Suppressor macrophage treated with lipopolysaccharide for 4 hours (primary cell): ENCODE data around the gene BMAL1.

Experiments used
- DNase-seq: peaks from one replicate; pipeline ENCODE4 v3.0.0-alpha.2; 2020

Gene BMAL1

DNA sequence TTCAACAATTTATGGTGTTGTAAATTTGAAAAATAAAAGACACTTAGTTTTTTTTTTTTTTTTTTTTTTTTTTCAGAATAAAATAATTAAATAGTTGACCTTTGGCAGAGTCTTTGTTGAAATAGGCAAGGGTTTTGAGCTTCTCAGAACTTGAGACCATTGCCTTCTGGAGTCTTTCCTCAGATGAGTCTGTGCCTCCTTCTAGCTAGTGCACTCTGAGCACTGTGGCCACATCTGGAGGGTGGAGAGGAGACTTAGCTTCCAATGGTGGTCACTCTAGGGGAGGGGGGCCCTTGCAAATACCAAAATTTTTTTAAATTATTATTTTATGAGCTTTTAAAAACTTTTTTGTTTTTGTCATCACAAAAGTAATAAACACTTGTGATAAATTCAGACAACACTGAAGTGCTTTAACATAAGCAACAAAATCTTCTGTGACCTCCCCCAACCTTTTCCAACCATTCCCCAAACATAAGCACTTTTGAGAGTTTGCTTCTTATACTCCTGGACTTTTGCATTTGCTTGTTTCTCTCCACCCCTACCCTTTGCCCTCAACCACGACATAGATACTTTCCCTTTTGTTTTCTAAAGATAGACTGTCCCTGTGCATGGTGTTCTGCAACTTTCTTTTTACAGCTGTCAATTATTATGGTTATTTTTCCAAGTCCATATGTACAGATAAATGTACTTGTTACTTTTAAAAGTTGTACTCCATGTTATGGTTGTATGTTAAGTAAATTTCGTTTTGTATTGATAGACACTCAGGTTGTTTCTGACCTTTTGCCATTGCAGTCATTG is 41.1 kb downstream of the BMAL1 start:
- peak; percentile 39 for DNase-seq

DNA sequence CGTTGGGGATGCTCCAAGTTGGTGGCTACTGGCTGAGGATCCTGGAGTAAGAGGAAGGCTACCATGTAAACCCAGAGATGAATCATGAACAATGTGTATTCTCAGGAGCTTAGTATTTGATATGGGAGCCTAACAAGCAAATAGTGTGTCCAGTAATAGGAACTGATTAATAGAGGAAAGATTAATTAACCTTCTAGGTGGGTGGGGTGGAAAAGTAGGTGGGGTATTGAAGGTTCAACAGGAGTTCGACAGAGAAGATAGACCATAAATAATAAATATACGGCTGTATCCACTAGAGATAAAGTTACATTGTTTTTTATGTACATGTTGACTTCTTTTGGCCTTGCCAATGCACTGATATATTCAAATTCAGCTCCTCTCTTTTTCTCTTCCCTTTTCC is 43.1 kb downstream of the BMAL1 start:
- DNase-seq: no peak

DNA sequence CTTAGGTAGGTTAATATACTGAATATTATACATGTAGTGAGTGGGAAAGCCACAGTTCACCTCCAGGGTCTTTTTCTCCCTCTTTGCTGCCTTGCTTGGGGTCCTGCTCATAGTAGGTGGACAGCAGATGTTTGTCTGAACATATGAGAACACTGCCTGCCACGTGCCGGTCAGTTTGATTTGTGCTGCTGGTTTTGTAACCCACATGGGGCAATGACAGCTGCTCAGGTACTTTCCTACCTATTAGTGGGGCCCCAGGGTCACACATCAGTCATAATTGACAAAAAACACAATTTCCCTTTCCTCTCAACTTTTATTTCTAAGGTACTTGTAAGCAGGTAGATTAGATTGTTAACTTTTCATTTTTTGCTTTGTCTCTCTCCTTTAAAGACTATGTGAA is 43.8 kb downstream of the BMAL1 start:
- no peak for DNase-seq

DNA sequence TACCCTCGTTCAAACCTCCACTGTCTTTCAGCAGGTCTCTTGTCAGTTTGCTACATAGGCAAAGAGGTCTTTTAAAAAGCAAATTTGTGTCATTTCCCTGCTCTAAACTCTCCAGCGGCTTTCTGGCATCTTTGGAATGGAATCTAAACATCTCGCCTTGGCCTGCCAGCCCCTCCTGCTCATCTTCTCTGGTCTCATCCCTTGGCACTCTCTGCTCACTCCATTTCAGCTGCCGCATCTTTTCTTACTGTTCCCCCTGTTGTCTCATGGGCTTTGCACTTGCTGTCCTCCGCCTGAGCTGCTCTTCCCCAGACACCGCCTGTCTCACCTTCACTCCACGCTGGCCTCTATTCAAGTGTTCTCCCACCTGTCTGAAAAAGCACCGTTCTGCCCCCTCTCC is 46.6 kb downstream of the BMAL1 start:
- no peak for DNase-seq

DNA sequence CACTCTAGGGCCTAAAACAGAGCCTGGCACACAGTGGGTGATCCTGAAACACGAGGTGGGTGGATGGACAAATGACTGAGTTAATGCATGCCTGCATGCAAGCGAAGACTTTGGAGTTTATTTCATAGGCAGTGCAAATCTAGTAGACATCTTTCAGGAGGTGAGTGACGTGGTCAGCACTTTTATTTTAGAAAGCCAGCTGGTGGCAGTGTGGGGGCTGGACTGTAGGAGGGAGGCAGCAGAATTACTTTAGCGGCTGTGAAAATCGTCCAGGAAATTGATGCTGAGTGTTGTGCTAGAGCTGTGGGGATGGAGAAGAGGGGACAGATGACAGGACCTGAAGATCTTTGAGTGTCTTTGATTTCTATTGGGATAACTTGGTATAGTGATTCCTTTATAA is 47.1 kb downstream of the BMAL1 start:
- no peak for DNase-seq

DNA sequence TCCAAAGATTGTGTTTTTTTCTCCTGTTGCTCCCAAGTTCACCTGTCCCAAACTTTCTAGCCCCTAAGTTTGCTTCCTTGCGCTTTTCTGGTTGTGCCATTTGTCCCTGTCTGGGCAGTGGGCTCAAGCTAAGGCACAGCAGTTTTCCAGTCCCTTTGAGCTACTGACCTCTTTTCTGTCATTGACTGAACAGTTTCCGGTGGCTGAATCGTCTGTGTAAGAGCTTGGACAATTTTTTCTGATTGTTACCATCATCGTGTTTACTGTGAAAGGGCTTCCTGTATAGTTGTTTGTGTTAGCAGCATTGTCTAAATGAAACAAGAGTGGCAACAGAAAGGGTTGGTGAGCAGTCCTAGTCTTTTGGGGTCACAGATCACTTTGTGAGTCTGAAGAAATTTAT is 49.8 kb downstream of the BMAL1 start:
- DNase-seq: no peak

DNA sequence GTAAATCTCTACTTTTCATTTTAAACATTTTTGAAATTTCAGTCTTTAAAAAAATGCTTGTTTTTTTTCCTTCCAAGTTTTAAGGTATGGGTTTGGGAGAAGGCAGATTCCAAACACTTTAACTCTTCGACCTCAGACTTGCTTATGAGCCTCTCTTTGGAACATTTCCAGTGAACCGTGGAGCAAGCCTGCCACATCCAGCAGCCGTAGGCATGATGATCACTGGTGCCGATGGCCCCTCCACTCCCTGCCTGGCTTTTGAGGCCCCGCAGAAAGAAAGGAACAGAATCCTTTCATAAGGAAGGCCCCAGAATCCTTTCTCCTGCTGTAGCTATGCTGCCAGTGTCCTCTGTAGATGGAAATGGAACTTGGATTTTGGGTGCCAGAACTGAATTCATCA is 50.7 kb downstream of the BMAL1 start:
- DNase-seq: no peak

DNA sequence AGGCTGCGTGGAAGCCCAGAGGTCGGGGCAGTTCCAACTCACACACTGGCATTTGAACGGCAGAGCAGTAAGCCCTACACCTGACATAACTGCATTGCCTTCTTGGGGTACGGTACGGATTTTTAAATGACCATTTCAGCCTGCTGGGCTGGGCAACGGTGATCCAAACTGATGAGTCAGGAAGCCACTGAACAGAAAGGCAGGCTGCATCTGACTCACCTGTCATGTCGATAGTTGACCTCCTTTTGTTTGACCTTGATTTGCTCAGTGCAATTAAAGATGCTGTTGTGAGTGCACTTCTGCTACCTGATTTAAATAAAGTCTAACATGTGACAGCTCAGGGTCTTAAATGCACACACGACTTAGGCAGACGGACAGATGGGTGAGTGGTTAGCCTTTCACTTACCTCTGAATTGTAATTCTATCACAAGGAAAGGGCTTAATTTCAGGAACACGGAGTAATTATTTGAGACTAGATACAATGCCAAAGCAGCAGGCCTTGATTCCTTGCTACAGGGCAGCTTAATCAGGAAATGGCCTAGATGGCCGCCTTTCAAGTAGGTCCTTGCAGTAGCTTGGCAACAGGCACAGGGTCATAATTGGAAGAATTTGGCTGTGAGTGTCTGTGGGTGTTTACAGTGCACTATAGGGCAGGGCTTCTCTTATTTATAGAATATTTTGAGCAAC is 52.2 kb downstream of the BMAL1 start:
- DNase-seq: no peak

DNA sequence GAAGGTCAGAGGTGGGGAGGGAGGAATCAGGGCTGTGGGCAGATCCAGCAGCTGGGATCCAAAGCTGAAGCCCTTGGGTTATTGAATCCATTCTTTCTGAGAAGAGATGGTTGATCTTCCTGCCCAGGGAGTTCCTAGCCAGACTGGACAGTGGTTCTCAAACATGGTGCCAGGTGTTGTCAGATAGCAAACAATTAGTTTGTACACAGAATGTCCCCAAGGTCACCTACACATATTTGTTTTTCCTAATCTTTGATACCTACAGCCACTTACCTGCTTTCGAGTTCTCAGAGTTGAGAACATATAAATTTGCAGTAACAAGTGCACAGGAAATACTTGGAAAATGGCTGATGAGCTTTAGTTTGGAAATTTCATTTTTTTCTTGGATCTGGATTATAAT is 54.5 kb downstream of the BMAL1 start:
- DNase-seq: no peak

DNA sequence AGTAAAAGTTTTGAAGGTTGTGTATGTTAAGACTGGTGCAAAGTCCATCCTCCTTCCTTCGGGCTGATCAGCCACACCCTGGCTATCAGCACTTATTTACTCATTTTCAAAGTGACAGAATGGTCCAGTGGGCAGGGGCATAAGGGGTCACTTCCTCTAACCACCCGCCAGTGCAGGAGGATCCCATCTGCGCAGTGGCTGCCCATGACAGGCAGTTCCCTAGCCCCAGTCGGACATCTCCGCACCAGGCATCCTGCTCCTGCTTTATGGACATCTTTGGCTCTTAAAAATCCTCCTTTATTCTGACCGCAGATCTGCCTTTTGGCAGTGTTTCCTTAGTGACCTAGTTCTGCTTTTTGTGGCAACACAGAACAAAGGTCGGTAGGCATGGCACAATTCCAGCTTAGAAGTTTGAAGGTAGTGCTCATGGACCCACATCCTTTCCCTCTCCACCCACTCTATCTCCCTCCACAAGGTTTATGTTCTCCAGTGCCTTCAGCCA is 55.9 kb downstream of the BMAL1 start:
- peak; percentile 62 for DNase-seq

DNA sequence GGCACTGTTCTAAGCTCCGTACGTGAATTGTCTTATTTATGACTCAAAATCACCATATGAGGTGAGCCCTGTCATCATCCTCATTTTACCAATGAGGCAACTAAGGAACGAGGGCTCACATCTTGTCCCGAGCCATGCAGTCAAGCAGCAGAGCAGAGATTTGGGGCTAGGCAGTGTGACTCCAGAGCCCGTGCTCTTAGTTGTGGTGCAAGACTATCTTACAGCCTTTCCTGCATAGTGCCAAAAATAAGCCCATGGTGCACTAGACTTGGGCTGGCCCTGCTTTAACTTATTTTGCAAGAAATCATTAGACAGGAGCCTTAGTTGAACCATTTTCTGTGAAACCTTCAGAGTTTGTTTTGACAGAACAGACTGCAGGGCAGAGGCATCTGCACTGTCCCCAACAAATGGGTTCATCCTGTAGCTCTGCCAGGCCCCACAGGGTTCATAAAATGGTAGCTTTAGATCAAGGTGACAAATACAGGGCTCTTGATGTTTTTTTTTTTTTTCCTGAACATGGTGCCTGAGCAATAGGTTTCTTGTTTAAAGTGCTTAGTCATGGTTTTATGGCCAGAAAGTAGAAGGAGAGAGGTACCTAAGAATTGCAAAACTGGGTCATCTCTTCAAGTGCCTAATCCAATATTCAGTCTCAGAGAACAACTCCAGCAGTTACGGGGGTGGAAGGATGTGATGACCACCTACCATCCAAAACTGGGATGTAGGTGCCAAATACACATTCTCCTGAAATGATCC is 56.6 kb downstream of the BMAL1 start:
- DNase-seq: no peak

DNA sequence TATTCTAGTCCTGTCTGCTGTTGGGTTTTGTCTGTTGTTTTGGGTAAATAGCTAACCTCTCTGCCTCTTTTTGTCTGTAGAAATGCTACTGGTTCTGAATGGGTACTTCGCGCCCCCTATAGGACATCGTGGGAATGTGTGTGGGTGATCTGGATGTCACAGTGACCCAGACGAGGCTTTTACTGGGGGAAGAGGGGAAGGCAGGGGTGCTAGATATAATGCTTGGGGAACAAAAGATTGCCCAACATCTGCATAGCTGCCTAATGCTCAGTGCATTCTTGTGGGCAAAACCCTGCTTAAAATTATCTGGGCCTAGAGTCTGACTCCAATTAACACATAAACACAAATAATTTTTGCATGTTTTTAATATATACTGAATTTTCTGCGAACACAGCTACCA is 57.7 kb downstream of the BMAL1 start:
- DNase-seq: peak; percentile 70

DNA sequence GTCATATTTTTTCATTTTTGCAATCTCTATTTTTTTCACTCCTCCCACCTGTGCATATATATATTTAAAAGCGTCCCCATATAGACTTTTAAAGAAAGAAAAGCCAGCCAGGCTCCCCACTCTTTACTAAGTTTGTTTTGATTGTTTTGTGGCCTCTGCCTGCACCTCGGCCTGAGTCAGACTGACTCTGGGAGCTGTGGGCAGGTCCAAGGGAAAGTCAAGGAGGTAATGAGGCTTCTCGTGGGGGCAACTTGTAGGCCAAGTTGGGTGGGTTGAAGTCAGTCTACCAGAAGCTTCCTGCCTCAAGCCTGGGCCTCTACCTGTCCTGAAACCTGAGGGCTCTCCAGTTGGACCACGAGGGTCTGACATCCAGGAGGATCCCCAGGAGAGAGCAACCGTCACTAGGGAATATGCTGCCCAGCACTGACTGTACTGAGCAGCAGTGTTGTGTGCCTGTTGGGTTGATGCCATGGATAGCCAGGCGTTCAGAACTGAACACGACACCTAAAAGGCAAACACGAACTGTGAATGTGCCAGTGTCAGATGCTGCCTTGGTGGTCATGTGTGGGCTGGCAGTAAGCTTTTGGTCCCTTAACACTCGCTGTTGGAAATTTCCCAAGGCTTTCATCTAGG is 58.8 kb downstream of the BMAL1 start:
- no peak for DNase-seq

DNA sequence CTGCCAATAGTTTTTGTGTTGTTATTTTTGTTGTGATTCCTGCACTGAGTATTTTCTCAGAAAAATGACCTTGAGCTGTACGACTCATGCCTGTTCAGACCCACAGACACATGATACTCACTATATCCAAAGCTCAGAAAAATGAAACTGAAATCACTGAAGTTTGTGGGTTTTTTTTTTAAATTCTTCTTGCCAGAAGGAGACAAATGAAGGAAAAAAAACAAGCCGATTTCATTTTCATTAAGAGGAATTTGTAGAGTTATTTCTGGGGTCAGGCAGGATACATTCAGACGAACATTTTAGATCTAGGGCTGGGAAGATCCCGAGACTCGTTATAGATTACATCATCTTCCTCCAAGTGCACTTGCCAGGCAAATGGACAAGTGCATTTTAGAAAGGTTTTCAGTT is 60.4 kb downstream of the BMAL1 start:
- peak; percentile 71 for DNase-seq

DNA sequence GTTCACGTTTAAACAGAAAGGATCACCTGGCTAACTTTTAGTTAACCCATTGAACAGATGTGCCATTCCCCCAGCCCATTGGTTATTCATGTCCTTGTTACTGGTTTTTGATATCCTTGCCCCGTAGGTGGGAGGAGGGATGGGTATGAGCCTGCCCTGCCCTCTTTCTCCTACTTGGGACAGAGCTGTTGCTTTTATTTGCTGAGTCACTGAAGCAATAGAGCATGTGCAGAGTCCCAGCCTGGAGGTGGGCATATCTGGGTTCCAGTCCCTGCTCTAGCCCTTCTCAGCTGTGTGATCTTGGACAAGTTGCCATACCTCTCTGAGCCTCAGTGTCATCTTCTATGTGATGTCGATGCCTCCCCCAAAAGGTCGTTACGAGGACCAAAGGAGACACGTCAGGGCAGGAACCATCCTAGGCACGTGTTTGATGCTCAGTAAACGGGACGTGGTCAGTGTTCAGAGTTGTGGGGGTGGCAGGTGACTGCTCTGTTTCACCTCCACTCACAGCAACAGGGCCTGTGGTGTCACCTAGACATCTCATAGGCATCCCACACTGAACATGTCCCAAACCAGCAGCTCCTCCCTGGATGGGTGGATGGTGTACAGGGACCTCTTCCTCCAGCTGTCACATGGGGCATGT is 61.0 kb downstream of the BMAL1 start:
- DNase-seq: peak; percentile 44

DNA sequence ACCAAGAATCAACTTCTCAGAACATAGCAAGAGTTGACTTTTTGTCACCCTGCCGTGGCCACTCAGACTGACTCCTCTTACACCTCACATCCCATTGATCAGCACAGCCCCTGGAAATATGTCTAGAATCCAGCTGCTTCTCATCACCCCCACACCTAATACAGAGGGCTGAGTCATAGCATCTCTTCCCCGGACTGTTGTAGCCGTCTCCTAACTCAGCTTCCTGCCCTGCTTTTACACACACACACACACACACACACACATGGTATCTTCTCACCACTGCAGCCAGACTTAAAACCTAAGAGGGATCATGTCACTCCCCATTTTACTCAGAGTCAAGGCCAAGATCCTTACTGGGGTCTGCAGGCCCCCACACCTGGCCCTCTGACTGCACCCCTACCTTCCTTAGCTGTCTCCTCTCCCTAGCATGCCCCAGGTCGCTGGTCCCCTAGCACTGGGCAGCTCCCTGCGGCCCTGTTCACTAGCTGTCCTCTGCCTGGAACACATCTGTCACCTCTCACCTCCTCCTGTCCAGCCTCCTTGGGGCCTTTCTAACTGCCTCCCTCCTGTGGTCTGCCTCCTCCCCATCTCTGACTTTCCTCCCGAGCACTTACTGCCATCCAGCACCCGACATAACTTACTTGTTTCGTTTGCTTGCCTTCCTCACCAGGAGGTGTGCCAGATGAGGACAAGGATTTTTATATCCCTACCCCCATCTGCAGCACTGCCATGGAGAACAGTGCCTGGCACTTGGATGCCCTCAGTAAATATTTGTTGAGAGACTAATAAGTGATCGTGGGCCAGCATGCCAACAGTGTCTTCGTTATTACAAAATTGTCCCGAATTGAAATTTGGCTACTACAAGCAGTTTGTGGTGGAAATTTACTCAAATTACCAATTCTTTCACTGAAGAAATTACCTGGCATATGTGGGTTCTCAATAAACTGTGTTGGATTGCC is 61.9 kb downstream of the BMAL1 start:
- peak; percentile 20 for DNase-seq

DNA sequence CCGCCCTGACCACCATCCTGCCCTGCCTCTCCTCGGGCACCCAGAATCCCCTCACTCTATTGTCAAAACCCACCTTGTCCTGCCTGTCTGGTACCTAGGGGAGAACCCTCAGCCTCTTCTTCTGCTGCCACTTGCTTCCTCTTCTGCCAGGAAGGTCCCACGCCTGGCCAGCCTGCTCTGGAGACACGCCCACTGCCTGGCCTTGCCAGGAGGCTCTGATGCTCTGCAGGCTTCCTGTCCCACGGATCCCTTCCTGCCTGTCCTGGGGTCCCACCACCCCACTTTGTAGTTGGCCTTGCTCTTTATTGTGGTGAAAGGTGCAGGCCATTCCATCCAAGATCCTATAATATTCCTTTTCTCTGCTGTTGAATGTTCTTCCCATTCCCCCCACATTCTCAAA is 63.4 kb downstream of the BMAL1 start:
- DNase-seq: no peak

DNA sequence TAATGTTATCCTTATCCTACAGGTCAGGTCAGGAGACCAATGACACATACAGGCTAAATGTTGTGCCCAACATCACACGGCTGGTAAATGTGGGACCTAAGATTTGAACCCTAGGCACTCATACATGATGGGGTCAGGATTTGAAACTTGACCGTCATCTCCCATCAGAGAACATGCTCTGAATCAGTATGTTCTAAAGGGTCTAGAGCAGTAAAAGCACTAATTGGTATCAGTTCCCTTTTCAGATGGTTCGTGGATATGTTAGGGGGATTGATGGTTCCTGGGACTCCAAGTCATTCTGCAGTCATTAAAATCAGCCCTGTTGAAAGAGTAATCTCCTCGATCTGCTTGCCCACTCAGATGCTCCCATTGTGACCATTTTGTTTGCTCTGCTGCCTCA is 65.5 kb downstream of the BMAL1 start:
- DNase-seq: no peak

DNA sequence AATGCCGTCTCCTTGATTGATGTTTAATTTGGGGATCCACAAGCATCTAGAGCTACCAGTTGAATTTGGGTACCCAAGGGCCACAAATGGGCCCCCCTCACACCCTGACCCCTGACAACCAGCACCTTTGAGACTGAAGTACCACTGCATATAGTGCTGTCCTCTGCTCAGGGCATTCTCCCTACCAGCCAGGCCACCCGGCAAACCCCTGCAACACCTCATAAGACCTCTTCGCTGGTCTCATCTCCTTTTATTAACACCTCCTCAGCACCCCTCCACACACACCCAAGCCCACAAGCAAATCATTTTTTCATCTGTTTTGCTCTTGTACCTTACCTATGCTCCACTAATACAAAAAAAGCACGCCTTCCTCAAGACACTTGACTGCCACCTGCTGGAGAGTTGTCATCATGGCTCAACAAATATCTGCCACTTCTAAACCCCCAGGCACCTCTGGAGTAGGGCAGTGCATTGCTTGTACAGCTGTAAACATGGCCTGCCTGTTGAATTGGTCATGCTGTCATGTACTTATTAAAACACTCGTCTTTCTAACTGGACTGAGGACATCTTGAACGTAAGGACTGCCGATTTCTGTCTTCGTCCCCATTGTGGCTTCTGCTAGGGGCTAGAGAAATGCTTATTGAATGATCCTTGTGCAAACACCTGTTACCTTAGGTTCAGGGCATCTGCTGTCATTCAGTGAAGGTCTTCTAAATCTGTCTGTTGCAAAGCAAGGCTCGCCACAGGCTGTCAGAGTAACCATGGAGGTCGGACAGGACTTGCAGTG is 66.5 kb downstream of the BMAL1 start:
- peak; percentile 77 for DNase-seq

DNA sequence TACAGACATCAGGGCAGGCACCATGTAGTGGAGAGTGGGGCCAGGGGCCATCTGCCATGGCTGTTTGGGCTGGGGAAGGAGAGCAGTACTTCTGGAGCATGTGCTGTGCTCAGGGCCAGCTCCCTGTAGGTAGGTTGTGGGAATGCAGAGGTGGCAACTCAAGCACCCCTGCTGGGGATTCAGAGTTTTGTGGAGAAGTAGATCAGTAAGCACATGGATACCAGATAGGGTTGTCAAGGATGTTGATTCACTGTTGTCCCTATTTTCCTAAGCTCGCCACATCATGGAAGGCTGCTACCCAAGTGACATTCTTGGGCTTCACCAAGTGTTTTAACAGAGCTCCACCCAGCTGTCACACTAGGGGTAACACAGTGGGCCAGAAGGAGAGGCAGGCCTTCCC is 67.2 kb downstream of the BMAL1 start:
- no peak for DNase-seq

DNA sequence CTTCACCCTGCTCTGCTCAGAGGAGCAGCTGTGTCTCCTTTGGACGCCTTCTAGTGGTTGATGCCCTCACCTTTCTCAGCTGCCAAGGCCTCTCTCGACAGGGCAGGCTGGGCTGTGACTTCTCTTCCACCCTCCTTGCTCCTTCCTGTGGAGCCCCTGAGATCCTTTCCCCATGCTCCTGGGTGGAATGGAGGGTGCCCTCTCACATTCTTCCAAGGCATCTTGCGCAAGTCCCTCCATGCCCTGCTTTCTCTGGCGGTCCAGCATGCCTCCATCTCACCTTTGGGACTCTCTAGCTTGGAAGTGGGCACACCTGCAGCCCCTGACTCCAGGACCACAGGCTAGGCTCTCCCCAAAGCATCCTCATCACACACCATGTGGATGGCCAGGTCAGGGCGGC is 68.9 kb downstream of the BMAL1 start:
- DNase-seq: no peak
